GM11168 (cell line): ENCODE data around the gene RASSF5.

Experiments
- in situ Hi-C: fragments of 300-500 bp; cut with MboI; formaldehyde crosslinking; loops from one replicate; pipeline ENCODE4 v1.12.0; 2022; ENCODE audit warnings: low sequenced_read_pairs; ENCODE audit not compliant: unreplicated experiment

RASSF5 gene

GRCh38 chr1:206559672-206559995 lies 52.3 kb downstream of the RASSF5 start:
- in situ Hi-C loops, result no loop called here

GRCh38 chr1:206560007-206560716 lies 52.8 kb downstream of the RASSF5 start:
- in situ Hi-C loops, result no loop called here

GRCh38 chr1:206563367-206564207 lies 56.3 kb downstream of the RASSF5 start:
- in situ Hi-C loops, result no loop called here

- in situ Hi-C loops, result no loop called here
Measured at GRCh38 chr1:206565995-206566394, 58.7 kb downstream of the RASSF5 start.

GRCh38 chr1:206566999-206567398 lies 59.7 kb downstream of the RASSF5 start:
- in situ Hi-C loops, result no loop called here

- in situ Hi-C loops, result no loop called here
Measured at GRCh38 chr1:206568256-206568655, 60.9 kb downstream of the RASSF5 start.

- in situ Hi-C loops, result no loop called here
Measured at GRCh38 chr1:206568779-206569352, 61.5 kb downstream of the RASSF5 start.

- in situ Hi-C loops, result no loop called here
Measured at GRCh38 chr1:206569556-206569955, 62.2 kb downstream of the RASSF5 start.

GRCh38 chr1:206570529-206570928 lies 63.2 kb downstream of the RASSF5 start:
- in situ Hi-C loops, result no loop called here

GRCh38 chr1:206572835-206573234 lies 65.5 kb downstream of the RASSF5 start:
- in situ Hi-C loops, result no loop called here

- in situ Hi-C loops, result no loop called here
Measured at GRCh38 chr1:206573319-206573718, 66.0 kb downstream of the RASSF5 start.

- in situ Hi-C loops, result no loop called here
Measured at GRCh38 chr1:206573762-206574161, 66.4 kb downstream of the RASSF5 start.

- in situ Hi-C loops, result no loop called here
Measured at GRCh38 chr1:206575165-206575893, 68.0 kb downstream of the RASSF5 start.

- in situ Hi-C loops, result no loop called here
Measured at GRCh38 chr1:206575894-206576737, 68.8 kb downstream of the RASSF5 start.

- in situ Hi-C loops, result no loop called here
Measured at GRCh38 chr1:206577626-206578025, 70.3 kb downstream of the RASSF5 start.

GRCh38 chr1:206578068-206578977 lies 71.0 kb downstream of the RASSF5 start:
- in situ Hi-C loops, result no loop called here

GRCh38 chr1:206578978-206579374 lies 71.6 kb downstream of the RASSF5 start:
- in situ Hi-C loops, result no loop called here

- in situ Hi-C loops, result loop anchor here (5.0 kb wide), 2 partner anchors 48 to 93 kb away; no protein-coding TSS in a partner anchor
Measured at GRCh38 chr1:206579747-206580437, 72.6 kb downstream of the RASSF5 start.
